Spleen (tissue), 7 donors: ENCODE data around the gene ZNF485.

Experiments
- POLR2A ChIP-seq, 3 donors: fragments of 450-650 bp; IDR thresholded peaks; one replicate each; pipeline ENCODE4 v1.5.1; 2017; ENCODE audit warnings: antibody characterized with exemption in 3 of 3, mild to moderate bottlenecking in 1 of 3
- POLR2AphosphoS5 ChIP-seq, 3 donors: sonication (generic); formaldehyde crosslinking; IDR thresholded peaks; one replicate each; pipeline ENCODE4 v1.5.1; 2017; ENCODE audit warnings: antibody characterized with exemption in 3 of 3
- TF ChIP-seq, protein P1 (sequence below), 11 experiments: fragments of 200-600 bp in 7 of 11; fragments of 450-650 bp in 4 of 11; sonication (generic) in 4 of 11; IDR thresholded peaks in 8 of 11; conservative IDR thresholded peaks in 3 of 11; 1 replicate in 7 of 11; 2 replicates in 4 of 11; pipeline versions ENCODE4 v1.4.0 to v1.8.0; 2016 to 2021; ENCODE audit warnings: antibody characterized with exemption in 11 of 11, inconsistent platforms in 4 of 11, mild to moderate bottlenecking in 1 of 11
- donor health status: DM: no; HTN: no; CAD: no; lungs with moderate emphysema.
- donor health status: DM: no; HTN: no; CAD: no.
- donor health status: DM: no; HTN: no; CAD: no.

DNA sequence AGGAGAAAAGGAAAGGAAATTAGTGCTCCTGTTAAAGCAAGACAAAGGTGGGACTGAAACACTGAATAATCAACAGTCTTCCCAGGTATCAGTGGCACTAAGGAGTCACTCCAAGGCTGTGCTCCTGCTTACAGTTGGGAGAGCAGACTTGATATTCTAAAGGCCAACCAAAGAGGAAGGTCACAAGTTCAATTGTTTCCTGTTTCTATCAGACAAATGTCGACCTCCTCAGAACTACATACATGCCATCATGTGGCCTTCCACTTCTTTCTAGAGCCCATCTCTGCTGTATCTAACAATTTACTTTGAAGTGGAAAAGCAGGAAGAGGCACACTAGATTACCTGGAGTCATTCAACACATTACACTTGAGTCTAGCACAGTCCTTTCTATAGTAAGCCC is 35.3 kb upstream of the ZNF485 start:
- TF ChIP-seq, protein P1, sequence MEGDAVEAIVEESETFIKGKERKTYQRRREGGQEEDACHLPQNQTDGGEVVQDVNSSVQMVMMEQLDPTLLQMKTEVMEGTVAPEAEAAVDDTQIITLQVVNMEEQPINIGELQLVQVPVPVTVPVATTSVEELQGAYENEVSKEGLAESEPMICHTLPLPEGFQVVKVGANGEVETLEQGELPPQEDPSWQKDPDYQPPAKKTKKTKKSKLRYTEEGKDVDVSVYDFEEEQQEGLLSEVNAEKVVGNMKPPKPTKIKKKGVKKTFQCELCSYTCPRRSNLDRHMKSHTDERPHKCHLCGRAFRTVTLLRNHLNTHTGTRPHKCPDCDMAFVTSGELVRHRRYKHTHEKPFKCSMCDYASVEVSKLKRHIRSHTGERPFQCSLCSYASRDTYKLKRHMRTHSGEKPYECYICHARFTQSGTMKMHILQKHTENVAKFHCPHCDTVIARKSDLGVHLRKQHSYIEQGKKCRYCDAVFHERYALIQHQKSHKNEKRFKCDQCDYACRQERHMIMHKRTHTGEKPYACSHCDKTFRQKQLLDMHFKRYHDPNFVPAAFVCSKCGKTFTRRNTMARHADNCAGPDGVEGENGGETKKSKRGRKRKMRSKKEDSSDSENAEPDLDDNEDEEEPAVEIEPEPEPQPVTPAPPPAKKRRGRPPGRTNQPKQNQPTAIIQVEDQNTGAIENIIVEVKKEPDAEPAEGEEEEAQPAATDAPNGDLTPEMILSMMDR (IDR thresholded peaks at IDR 0.05 in 8 of 11, conservative IDR thresholded peaks at IDR 0.05 in 3 of 11) = no peak
- TF ChIP-seq POLR2AphosphoS5 (IDR thresholded peaks at IDR 0.05) (no peak), POLR2A (IDR thresholded peaks at IDR 0.05) (no peak)
